Measurements from ENCODE around the gene GCGR. TPM values are rescaled to one million over a fixed set of nuclear protein-coding genes. Genes with fewer than 3 reads are reported as not detected.

GCGR gene
- total RNA-seq, 2 donors from 2014 or later: not detected

DNA sequence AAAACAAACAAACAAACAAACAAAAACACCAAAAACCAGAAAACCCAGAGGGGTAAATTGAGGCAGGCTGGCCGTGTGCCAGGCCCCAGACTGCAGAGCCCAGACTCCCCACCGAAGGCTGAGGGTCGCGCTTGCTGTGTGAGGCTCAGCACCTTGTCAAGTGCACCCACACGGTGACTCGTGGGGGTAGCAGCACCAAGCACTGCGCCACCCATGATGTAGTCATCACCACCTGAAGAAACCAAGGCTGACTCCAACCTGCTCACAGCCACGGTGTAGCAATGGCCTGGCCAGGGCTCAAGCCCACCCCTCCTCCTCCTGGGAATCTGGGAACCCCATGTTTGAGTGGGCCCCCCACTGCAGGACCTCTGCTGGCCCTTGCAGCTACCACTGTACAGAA lies 17.2 kb downstream of the GCGR start:
- TF ChIP-seq, protein P1, sequence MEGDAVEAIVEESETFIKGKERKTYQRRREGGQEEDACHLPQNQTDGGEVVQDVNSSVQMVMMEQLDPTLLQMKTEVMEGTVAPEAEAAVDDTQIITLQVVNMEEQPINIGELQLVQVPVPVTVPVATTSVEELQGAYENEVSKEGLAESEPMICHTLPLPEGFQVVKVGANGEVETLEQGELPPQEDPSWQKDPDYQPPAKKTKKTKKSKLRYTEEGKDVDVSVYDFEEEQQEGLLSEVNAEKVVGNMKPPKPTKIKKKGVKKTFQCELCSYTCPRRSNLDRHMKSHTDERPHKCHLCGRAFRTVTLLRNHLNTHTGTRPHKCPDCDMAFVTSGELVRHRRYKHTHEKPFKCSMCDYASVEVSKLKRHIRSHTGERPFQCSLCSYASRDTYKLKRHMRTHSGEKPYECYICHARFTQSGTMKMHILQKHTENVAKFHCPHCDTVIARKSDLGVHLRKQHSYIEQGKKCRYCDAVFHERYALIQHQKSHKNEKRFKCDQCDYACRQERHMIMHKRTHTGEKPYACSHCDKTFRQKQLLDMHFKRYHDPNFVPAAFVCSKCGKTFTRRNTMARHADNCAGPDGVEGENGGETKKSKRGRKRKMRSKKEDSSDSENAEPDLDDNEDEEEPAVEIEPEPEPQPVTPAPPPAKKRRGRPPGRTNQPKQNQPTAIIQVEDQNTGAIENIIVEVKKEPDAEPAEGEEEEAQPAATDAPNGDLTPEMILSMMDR (IDR thresholded peaks at IDR 0.05): no peak
- H3K27me3 ChIP-seq: no peaks in the 10 kb centered on the region
- H3K36me3 ChIP-seq: no peaks in the 10 kb centered on the region
- H3K9me3 ChIP-seq: no peaks in the 10 kb centered on the region
- no peak for DNase-seq (ENCODE audit: low spot score)
- H3K27ac ChIP-seq: peak overlapping the region; percentile 78 to 88
- no peak overlapping the region for H3K4me3 ChIP-seq
- peaks cover 0 to 23% of the 10 kb centered on the region in 2 donors for H3K4me1 ChIP-seq

DNA sequence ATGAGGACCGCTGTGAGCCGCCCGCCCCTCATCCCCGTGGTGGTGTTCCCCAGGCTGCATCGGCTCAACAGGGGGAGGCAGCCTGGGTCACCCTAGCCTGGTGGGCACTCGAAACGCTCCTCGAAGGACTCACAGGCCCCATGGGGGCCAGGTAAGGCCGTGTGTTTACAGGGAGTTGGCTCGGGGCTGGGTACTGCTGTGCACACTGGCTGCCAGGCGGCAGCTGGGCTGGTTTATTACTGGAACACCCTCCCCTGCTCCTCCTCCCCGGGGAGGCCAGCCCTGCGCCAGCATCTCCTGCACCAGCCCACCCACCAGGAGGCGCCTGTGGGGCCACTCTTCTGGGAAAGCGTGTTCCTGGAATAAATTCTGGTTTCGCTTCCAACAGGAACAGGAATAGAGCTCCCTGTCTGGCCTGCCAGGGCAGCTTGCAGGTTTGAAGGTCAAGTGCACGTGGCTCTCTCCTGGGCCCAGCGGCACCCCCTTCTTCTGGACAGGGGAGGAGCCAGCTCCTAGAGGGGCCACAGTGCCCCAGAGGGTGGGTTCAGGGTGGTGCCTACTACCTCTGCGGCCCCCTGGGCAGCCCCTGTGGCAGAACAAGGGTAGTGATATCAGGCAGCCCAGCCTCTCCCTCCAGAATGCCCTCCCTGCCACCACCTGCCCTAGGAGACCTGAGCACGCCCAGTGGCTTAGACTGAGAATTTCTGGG lies 17.8 kb downstream of the GCGR start:
- Histone ChIP-seq H3K27ac (peak overlapping the region; percentile 78 to 88), H3K4me1 (peaks cover 0 to 23% of the 10 kb centered on the region in 2 donors), H3K27me3 (no peaks in the 10 kb centered on the region), H3K4me3 (no peak overlapping the region), H3K9me3 (no peaks in the 10 kb centered on the region), H3K36me3 (no peaks in the 10 kb centered on the region)
- DNase-seq (ENCODE audit: low spot score): no peak
- TF ChIP-seq, protein P1 (IDR thresholded peaks at IDR 0.05): peak; percentile 41 to 71

DNA sequence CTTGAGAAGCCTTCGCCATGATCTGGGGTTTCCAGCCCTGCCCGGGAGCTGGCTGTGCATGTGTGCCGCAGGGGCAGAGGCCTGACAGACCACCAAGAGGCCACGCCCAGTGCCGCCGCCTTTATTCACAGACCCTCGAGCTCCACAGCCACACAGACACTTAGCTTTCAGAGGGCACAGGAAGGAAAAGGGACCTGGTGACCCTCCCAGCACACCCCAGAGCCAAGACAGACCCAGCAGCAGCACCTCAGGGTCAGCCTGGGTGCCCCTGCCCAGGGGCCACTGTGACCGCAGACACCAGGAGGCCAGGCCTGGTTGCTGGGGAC lies 18.3 kb downstream of the GCGR start:
- H3K4me1 ChIP-seq: peaks cover 0 to 23% of the 10 kb centered on the region in 2 donors

DNA sequence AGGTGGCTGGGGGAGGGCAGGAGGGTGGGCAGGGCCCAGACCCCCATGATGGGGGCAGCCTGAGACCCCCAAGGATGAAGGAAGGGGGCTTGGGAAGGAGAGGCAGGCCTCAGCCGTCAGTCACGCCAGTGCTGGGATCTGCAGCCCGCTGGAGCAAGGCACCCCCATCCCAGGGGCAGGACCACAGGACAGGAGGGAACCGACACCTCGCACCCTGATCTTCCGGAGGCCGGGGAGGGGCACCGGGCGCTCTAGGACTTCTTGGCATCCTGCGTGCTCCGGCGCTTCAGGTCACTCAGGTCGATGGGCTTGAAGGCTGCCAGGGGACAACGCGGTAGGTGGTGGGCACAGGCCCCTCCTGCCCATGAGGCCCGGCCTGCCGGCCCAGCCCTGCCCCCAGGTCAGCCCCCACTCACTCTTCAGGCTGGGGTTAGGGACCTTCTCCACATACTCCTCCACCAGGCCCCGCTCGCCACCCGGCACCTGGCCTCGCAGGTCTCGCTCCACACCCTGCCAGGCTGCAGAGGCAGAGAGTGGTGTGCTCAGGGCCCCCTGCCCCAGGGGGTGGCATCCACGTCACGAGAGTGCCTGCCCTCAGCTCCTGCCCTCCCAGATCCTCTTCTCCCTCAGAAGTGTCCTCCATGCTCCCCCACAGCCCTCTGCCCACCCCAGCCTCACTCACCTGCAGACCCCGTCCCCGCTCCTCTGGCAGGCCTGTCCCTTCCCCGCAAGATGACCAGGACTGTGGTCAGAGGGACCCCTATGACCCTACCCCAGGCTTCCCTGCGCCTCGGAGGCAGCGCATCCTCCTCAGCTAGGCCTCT lies 19.3 kb downstream of the GCGR start:
- peaks cover 0 to 23% of the 10 kb centered on the region in 2 donors for H3K4me1 ChIP-seq
- H3K36me3 ChIP-seq: no peaks in the 10 kb centered on the region
- no peaks in the 10 kb centered on the region for H3K27me3 ChIP-seq
- DNase-seq (ENCODE audit: low spot score): no peak
- TF ChIP-seq, protein P1 (IDR thresholded peaks at IDR 0.05): no peak
- no peaks in the 10 kb centered on the region for H3K9me3 ChIP-seq
- H3K4me3 ChIP-seq: no peak overlapping the region
- peak overlapping the region; percentile 78 to 88 for H3K27ac ChIP-seq

More for the DNA sequence above, 18.3 kb downstream of the GCGR start:
- Histone ChIP-seq H3K27ac (peak overlapping the region; percentile 78 to 88), H3K9me3 (no peaks in the 10 kb centered on the region), H3K36me3 (no peaks in the 10 kb centered on the region), H3K27me3 (no peaks in the 10 kb centered on the region), H3K4me3 (no peak overlapping the region)
- TF ChIP-seq, protein P1 (IDR thresholded peaks at IDR 0.05): no peak
- no peak for DNase-seq (ENCODE audit: low spot score)

DNA sequence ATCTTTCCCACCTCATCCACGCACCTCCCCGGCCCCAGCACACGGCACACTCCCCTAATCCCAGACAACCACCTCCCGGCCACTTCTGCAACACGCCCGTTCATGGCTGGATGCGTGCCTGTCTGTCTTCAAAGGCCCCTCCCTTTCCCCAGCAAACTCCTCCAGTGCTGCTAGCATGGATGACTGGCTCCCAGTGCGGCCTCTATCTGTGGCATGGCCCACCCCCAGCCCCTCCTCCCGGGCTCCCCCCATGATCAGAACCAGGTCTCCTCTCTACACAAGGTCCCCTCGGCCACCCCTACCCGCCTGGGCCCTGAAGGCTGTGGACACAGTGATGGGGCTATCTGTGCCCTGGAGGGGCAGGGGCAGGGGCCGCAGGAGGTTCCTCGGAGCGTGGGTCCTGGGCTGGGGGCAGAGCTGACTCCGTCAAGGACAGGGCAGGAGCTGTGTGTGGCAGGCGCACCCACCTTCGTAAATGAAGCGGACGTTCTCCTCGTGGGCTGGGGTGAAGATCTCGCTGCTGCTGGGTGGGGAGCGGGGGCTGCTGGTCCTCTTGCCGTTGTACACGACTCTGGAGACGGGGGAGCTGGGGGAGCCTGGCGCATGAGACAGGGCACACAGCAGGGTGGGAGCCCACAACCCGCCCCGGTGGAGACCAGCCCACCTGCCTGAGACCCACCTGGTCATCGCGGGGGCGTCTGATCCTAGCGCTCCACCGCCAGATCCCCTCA lies 20.0 kb downstream of the GCGR start:
- no peak overlapping the region for H3K27ac ChIP-seq
- no peaks in the 10 kb centered on the region for H3K36me3 ChIP-seq
- no peak overlapping the region for H3K4me3 ChIP-seq
- no peaks in the 10 kb centered on the region for H3K9me3 ChIP-seq
- H3K27me3 ChIP-seq: no peaks in the 10 kb centered on the region
- H3K4me1 ChIP-seq: peaks cover 0 to 23% of the 10 kb centered on the region in 2 donors
- DNase-seq (ENCODE audit: low spot score): no peak
- TF ChIP-seq, protein P1 (IDR thresholded peaks at IDR 0.05): no peak
